A673 (cell line): ENCODE results near the gene SPAG9.

Experiments used
- EZH2 ChIP-seq: fragments of 200-600 bp; sonication (generic); IDR thresholded peaks from 2 replicates; pipeline ENCODE4 v1.6.1; 2017; ENCODE audit warnings: borderline replicate concordance, low read depth, mild to moderate bottlenecking, mixed read lengths, antibody characterized with exemption, low read length; ENCODE audit not compliant: poor library complexity, severe bottlenecking
- TF ChIP-seq, protein P1 (sequence below): fragments of 300-800, 200-600 bp; sonication (generic); conservative IDR thresholded peaks from 2 replicates; pipeline ENCODE4 v1.5.1; 2017; ENCODE audit warnings: low read depth, mild to moderate bottlenecking, antibody characterized with exemption, low read length, moderate library complexity, mixed read lengths

DNA sequence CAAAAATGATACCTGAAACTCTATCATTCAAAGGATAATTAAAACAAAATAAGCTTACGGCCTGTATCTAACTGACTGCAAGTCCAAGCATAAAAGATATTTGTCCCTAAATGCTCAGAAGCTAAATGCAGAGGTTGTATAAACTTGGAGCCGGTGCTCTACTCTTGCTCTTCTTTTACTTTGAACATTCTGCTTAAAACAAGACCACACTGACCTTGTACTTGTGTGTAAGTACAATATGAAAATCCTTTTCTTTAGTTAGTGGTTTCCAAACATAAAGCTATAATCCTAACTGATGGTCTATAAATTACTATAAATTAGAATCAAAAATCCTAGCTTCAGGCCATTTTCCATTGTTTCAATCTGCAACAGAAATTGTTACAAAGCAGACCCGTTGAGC, 74.6 kb downstream of the SPAG9 start:
- TF ChIP-seq, protein P1, sequence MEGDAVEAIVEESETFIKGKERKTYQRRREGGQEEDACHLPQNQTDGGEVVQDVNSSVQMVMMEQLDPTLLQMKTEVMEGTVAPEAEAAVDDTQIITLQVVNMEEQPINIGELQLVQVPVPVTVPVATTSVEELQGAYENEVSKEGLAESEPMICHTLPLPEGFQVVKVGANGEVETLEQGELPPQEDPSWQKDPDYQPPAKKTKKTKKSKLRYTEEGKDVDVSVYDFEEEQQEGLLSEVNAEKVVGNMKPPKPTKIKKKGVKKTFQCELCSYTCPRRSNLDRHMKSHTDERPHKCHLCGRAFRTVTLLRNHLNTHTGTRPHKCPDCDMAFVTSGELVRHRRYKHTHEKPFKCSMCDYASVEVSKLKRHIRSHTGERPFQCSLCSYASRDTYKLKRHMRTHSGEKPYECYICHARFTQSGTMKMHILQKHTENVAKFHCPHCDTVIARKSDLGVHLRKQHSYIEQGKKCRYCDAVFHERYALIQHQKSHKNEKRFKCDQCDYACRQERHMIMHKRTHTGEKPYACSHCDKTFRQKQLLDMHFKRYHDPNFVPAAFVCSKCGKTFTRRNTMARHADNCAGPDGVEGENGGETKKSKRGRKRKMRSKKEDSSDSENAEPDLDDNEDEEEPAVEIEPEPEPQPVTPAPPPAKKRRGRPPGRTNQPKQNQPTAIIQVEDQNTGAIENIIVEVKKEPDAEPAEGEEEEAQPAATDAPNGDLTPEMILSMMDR, result no peak
- TF ChIP-seq EZH2, result no peak
